ENCODE results near the gene STXBP5. TPM values are rescaled to one million over a fixed set of nuclear protein-coding genes. Genes with fewer than 3 reads are reported as not detected.
A peak's percentile ranks its signal among the peaks of the same experiment; 100 is the strongest.

Gene STXBP5
- total RNA-seq, 1 donor from 2014 or later = 26.9 TPM

DNA sequence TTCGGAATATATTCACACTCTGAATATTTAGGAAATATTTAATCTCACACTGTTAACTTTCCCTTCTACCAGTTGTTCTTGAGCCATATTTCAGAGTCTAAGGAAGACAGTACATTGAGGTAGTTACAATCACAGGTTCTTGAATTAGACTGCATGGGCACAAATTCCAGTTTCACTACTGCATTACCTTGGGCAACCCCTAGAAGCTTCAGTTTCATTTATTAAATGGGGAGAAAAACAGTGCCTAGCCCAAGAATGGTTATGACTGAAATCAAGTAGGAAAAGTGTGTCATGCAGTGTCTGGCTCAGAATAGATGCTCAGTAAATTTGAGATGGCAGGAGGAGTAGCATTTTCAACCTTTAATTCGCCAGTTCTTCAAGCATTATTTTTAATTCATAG lies 179.8 kb downstream of the STXBP5 start:
- TF ChIP-seq, protein P1, sequence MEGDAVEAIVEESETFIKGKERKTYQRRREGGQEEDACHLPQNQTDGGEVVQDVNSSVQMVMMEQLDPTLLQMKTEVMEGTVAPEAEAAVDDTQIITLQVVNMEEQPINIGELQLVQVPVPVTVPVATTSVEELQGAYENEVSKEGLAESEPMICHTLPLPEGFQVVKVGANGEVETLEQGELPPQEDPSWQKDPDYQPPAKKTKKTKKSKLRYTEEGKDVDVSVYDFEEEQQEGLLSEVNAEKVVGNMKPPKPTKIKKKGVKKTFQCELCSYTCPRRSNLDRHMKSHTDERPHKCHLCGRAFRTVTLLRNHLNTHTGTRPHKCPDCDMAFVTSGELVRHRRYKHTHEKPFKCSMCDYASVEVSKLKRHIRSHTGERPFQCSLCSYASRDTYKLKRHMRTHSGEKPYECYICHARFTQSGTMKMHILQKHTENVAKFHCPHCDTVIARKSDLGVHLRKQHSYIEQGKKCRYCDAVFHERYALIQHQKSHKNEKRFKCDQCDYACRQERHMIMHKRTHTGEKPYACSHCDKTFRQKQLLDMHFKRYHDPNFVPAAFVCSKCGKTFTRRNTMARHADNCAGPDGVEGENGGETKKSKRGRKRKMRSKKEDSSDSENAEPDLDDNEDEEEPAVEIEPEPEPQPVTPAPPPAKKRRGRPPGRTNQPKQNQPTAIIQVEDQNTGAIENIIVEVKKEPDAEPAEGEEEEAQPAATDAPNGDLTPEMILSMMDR (IDR thresholded peaks at IDR 0.05; ENCODE audit: unreplicated experiment) = no peak
- H3K4me3 Mint-ChIP-seq (ENCODE audit: unreplicated experiment) = no peak overlapping the region
- H3K27ac Mint-ChIP-seq (ENCODE audit: unreplicated experiment) = no peak overlapping the region
- no peaks in the 10 kb centered on the region for H3K27me3 Mint-ChIP-seq (ENCODE audit: unreplicated experiment)
- H3K36me3 Mint-ChIP-seq (ENCODE audit: low read depth, unreplicated experiment) = peaks cover 18% of the 10 kb centered on the region
- H3K9me3 Mint-ChIP-seq (ENCODE audit: unreplicated experiment) = no peaks in the 10 kb centered on the region
- no peaks in the 10 kb centered on the region for H3K4me1 Mint-ChIP-seq (ENCODE audit: unreplicated experiment)
- DNase-seq (ENCODE audit: low spot score) = no peak

DNA sequence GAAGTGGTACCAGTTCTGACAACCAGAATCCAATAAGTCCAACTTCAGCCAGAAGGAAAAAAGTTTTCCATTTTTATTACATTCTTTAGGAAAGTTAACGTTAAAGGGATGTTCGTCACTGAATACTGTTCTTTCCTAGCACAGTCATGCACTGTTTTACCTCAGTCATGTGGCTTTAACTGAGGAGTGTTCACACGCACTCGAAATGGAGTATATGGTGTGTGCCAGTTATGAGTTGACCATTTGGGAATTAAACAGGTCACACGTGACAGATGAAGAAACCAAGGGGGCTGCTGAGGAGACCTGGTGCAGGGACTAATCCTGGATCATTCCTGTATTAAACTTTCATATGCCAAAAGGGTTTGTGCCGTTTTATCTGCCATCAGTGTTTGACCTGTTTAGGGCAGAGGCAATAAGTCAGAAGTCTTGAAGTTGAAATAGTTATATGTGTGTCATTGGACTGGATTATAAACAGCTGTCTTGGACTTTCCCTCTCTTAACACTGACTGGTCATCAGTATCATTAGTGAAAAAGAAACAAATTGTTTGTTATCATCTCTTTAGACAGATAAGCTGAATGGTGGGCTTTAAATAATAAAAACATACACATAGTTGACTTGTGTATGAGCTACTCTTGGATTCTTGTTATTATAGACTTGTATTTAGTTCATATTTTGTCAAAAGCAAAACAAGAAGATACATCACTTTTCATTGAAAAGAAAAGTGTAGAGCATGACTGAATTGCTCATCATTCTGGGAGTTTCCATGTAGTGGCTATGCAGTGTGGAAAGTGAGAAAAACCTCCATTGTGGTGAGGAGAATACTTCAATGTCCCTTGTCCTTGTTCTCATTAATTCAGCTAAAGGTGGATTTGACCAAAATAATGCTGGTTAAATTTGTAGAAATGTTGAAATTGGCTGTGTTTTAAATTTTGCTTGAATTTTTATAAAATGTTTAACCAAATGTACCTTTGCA lies 180.8 kb downstream of the STXBP5 start:
- TF ChIP-seq, protein P1 (IDR thresholded peaks at IDR 0.05; ENCODE audit: unreplicated experiment) = no peak
- Mint-ChIP-seq H3K9me3 (ENCODE audit: unreplicated experiment) (no peaks in the 10 kb centered on the region), H3K4me3 (ENCODE audit: unreplicated experiment) (no peak overlapping the region), H3K4me1 (ENCODE audit: unreplicated experiment) (no peaks in the 10 kb centered on the region), H3K27ac (ENCODE audit: unreplicated experiment) (no peak overlapping the region), H3K36me3 (ENCODE audit: low read depth, unreplicated experiment) (peaks cover 10% of the 10 kb centered on the region), H3K27me3 (ENCODE audit: unreplicated experiment) (no peaks in the 10 kb centered on the region)
- DNase-seq (ENCODE audit: low spot score) = no peak

DNA sequence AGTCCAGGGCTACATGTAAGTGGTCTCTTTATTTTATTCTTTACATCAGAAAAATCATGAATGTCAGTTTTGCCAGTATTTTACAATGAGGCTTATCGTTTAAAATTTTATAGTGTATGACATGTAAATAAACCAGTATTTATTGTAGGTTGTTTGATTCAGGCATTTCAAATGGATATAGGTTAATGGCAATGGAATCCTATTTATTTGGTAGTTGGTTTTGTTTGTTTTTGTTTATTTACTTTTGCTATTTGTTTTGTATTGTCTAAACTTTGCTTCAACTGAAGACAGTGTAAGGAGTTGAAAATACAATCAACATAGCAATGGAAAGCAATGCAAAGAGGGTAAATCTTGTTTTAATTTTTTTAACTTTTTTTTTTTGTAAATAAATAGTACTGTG lies 185.2 kb downstream of the STXBP5 start:
- no peak overlapping the region for H3K4me3 Mint-ChIP-seq (ENCODE audit: unreplicated experiment)
- no peak for DNase-seq (ENCODE audit: low spot score)
- no peaks in the 10 kb centered on the region for H3K36me3 Mint-ChIP-seq (ENCODE audit: low read depth, unreplicated experiment)
- no peaks in the 10 kb centered on the region for H3K27me3 Mint-ChIP-seq (ENCODE audit: unreplicated experiment)
- TF ChIP-seq, protein P1 (IDR thresholded peaks at IDR 0.05; ENCODE audit: unreplicated experiment) = no peak
- no peaks in the 10 kb centered on the region for H3K4me1 Mint-ChIP-seq (ENCODE audit: unreplicated experiment)
- no peak overlapping the region for H3K27ac Mint-ChIP-seq (ENCODE audit: unreplicated experiment)
- no peaks in the 10 kb centered on the region for H3K9me3 Mint-ChIP-seq (ENCODE audit: unreplicated experiment)

DNA sequence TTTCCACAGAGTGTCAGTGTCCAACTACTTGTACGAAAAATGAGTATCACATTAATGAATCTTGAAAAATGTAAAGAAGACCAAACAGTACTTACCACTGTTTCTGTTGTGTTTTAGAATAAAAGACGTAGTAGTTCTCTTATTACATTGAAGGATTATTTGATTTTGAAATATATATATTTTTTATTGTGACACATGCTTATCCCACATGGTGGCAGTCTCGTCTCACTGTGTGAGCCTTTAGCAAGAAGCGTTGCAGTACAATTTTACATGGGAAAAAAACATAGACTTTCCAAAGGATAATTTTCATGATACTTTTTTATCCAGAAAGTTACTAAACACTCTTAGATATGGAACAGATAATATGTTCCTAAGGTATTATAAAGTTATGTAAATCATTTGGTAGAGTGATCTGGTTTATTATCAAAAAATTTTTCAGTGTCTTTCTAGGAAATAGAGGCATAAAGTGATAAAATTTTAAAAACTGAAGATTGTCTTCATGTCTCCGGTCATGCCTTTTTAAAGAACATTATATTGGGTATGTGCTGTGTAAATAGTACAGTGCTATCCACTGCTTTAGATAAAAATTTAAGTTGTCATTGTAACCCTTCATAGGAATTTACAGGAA lies 186.8 kb downstream of the STXBP5 start:
- peak; percentile 28 for DNase-seq (ENCODE audit: low spot score)
- no peaks in the 10 kb centered on the region for H3K27me3 Mint-ChIP-seq (ENCODE audit: unreplicated experiment)
- TF ChIP-seq, protein P1 (IDR thresholded peaks at IDR 0.05; ENCODE audit: unreplicated experiment) = no peak

More for the DNA sequence above, 186.8 kb downstream of the STXBP5 start:
- Mint-ChIP-seq H3K9me3 (ENCODE audit: unreplicated experiment) (no peaks in the 10 kb centered on the region), H3K27ac (ENCODE audit: unreplicated experiment) (no peak overlapping the region), H3K4me1 (ENCODE audit: unreplicated experiment) (peaks cover 4% of the 10 kb centered on the region), H3K36me3 (ENCODE audit: low read depth, unreplicated experiment) (no peaks in the 10 kb centered on the region), H3K4me3 (ENCODE audit: unreplicated experiment) (no peak overlapping the region)
